GM12891 (cell line): ENCODE results near the gene C13orf42.

Experiments used
- DNase-seq: peaks from one replicate; pipeline ENCODE4 v3.0.0; 2011; ENCODE audit warnings: low spot score; ENCODE audit not compliant: insufficient read length
- FAIRE-seq: peaks from 2 replicates; lab custom pipeline; 2011; peaks lifted over from hg19 to GRCh38; lab: Jason Lieb, UNC
- PAX5 ChIP-seq: IDR thresholded peaks from 2 replicates; pipeline ENCODE4 v1.6.1; 2011; ENCODE audit warnings: low read length, moderate library complexity, mild to moderate bottlenecking; ENCODE audit not compliant: insufficient read depth, severe bottlenecking
- POLR2A ChIP-seq: IDR thresholded peaks from 2 replicates; pipeline ENCODE4 v1.6.1; 2011; ENCODE audit warnings: low read depth, low read length, control low read depth
- POLR2AphosphoS5 ChIP-seq: IDR thresholded peaks from 2 replicates; pipeline ENCODE4 v1.6.1; 2011; ENCODE audit warnings: low read depth, low read length, control low read depth
- POU2F2 ChIP-seq: IDR thresholded peaks from 2 replicates; pipeline ENCODE4 v1.6.1; 2011; ENCODE audit warnings: low read depth, mild to moderate bottlenecking, control low read depth, low read length, moderate library complexity
- SPI1 ChIP-seq: IDR thresholded peaks from 2 replicates; pipeline ENCODE4 v1.6.1; 2011; ENCODE audit warnings: low read depth, low read length, control low read depth
- TAF1 ChIP-seq: IDR thresholded peaks from 2 replicates; pipeline ENCODE4 v1.6.1; 2011; ENCODE audit warnings: low read depth, low read length, control low read depth

C13orf42 gene

DNA sequence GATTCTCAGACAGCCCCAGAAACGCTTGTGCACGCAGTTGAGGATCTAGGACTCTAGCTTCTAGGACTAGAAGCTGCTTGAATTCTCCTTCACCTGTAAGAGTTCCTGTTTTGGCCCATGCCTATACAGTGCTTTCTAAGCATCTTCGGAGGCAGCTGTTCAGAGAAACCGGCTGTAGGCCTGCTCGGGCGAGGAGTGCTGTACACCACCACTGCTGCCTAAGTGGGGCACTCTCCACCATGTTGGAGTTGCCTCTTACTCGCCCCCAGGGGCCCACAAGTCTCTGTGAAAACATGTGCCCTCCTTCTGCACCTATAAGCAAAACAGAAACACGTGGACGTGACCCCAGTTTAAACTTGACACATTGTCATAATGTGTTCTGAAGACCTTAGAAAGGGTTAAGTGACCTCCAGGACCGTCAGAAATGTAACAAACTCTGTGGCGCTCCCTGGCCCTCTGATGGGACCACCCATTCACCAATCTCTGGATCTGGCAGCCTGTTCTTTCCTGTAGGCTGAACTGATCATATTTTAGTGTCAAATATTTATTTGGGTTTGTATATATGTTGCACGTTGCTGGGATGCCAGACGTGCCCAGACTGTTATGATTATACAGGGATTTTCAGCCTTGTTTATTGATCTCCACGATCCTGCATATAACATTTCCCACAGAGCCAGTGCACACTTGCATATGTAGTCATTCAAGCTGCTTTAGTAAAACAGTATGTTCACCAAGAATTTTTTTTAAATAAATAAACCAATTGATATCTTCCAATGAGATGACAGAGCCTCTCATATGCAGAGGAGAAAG lies 60.8 kb downstream of the C13orf42 start:
- FAIRE-seq (no peak), DNase-seq (no peak)
- TF ChIP-seq POU2F2 = no peak
- no peak for TF ChIP-seq PAX5
- TF ChIP-seq POLR2A = no peak

DNA sequence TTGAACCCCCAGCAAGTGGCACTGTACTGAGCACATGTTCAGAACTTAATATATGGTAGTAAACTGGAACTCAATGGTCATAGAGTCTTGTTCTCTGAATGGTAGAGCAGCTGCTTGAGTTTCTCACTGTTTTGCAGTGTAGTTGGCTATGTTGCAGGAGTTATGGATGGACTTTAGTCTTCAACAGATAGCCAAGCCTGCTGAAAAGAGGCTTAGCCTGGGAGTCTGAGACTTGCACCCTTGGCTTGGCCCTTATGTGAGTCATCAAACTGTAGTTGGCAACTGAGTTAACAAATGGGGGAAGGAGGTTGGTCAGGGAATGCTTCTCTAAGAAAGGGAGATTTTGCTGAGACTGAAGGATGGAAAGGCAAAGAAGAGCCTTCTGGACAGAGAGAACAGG lies 62.5 kb downstream of the C13orf42 start:
- TF ChIP-seq POLR2AphosphoS5 (no peak), TAF1 (no peak), PAX5 (no peak), POU2F2 (no peak), POLR2A (no peak), SPI1 (no peak)
- FAIRE-seq = no peak
- DNase-seq = no peak

DNA sequence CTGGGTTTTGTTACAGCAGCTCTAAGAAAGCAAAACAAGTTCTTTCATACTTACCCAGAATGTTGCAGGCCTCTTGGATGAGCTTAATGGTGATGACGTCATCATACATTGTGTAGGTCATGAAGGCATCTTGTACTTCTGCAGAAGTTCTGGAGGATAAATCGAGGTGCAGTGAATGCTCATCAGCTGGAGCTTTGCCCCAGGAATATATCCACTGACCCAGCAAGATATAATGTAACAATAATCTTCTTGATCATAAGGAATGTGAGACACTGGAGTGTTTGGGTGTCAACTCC lies 63.0 kb downstream of the C13orf42 start:
- FAIRE-seq (no peak), DNase-seq (no peak)
- TF ChIP-seq PAX5 (no peak), POLR2AphosphoS5 (no peak), TAF1 (no peak), POLR2A (no peak), SPI1 (no peak), POU2F2 (no peak)

DNA sequence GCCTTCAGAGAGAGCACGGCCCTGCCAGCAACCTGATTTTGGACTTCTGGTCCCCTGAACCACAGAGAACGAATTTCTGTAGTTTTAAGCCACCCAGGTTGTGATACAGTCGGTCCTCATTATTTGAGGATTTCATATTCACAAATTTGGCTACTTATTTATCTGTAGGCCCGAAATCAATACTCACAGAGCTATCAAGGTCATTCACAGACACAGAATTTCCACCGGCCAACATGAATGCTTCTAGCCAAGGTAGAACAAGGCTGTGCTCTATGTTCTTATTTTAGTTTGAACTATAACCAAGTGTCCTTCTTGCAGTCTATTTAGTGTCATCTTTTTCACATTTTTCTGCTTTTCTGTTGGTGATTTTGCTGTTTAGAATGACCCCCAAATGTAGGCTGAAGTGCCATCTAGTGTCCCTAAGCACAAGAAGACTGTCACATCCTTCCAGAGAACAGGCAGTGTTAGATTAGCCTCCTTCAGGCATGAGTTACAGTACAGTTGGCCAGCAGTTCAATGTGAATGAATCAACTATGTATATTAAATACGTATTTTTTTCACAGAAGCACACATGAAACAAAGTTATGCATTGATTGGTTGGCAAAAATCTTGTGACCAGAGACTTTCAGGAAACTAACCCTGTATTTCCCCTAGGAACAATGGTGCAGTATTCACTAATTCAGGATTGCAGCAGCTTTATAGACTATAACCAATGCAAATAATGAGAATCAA lies 63.5 kb downstream of the C13orf42 start:
- no peak for DNase-seq
- peak; percentile 31 for FAIRE-seq
- no peak for TF ChIP-seq POLR2A

DNA sequence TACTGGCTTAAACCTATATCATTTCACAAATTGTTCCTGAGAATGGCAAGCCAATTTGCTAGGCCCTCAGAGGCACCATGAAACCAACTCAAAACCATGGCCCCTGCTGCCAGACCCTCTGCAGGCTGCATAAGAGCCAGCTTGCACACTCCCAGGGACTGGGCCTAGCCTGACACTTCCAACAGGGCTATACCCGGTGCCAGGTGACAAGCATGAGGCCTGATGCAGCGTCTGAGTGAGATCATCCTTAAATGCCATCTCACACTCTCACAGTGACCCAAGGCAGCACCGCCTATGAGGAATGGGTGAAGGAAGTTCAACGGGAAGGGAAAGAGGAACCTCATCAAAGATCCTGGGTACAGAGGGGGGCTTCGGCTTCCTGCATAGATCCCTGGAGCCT lies 65.6 kb downstream of the C13orf42 start:
- TF ChIP-seq POLR2AphosphoS5 = no peak
- TF ChIP-seq POU2F2 = no peak
- no peak for TF ChIP-seq SPI1
- TF ChIP-seq PAX5 = no peak
- TF ChIP-seq TAF1 = no peak
- no peak for TF ChIP-seq POLR2A
- DNase-seq = no peak
- FAIRE-seq = no peak

GRCh38 chr13:51044023-51044665 lies 66.9 kb downstream of the C13orf42 start:
- FAIRE-seq (no peak), DNase-seq (no peak)

GRCh38 chr13:51043310-51043709 lies 67.8 kb downstream of the C13orf42 start:
- no peak for FAIRE-seq
- no peak for DNase-seq

More at GRCh38 chr13:51044023-51044665, 66.9 kb downstream of the C13orf42 start:
- TF ChIP-seq POLR2A (no peak), PAX5 (no peak), TAF1 (no peak), POU2F2 (no peak), POLR2AphosphoS5 (no peak), SPI1 (no peak)

DNA sequence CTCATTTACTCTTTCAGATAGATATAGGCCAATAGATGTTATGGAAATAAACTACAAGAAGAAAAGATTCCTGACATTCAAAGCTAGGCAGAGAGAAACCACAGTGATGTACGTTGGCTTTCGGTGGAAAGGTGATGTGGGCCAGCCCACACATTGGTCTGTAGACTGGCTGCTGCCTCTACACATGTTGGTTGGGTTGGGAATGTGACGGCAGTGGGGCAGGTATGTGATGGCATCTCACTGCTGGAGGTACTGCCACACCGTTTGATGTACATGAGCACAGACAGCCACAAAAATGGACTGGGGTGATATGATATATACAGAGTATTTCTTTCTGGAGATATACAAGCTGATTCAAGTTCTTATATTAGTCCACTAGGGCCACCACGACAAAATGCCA lies 69.4 kb downstream of the C13orf42 start:
- no peak for DNase-seq
- TF ChIP-seq SPI1 (no peak), PAX5 (no peak), TAF1 (no peak)

More at GRCh38 chr13:51043310-51043709, 67.8 kb downstream of the C13orf42 start:
- TF ChIP-seq PAX5 (no peak), TAF1 (no peak), SPI1 (no peak), POU2F2 (no peak), POLR2A (no peak), POLR2AphosphoS5 (no peak)

DNA sequence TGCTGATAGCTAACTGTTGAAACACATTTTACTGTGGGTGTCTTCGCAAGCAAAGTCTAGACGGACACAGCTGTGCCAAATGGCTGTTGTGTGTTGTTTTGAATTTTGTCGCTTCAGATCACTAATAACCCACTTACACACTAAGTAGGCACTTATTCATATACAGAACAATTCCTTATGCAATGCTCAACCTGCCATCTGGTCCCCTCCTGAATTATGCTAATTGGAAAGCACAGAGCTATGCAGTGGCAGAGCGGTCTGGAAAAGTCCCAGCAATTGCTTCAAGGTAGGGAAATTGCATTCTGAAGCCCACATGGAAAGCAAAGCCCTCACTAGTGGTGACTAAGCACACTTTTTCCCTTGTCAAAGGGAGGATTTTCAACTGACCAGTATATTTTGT lies 69.9 kb downstream of the C13orf42 start:
- TF ChIP-seq POLR2A (no peak), PAX5 (no peak), TAF1 (no peak), POU2F2 (no peak), SPI1 (no peak), POLR2AphosphoS5 (no peak)
- FAIRE-seq = no peak
- DNase-seq = no peak

More for the DNA sequence above, 69.4 kb downstream of the C13orf42 start:
- no peak for FAIRE-seq

GRCh38 chr13:51040431-51040830 lies 70.6 kb downstream of the C13orf42 start:
- TF ChIP-seq SPI1 = no peak
- TF ChIP-seq POU2F2 = no peak
- no peak for TF ChIP-seq TAF1
- TF ChIP-seq POLR2AphosphoS5 = no peak
- no peak for TF ChIP-seq PAX5
- TF ChIP-seq POLR2A = no peak
- no peak for FAIRE-seq
- DNase-seq = no peak

DNA sequence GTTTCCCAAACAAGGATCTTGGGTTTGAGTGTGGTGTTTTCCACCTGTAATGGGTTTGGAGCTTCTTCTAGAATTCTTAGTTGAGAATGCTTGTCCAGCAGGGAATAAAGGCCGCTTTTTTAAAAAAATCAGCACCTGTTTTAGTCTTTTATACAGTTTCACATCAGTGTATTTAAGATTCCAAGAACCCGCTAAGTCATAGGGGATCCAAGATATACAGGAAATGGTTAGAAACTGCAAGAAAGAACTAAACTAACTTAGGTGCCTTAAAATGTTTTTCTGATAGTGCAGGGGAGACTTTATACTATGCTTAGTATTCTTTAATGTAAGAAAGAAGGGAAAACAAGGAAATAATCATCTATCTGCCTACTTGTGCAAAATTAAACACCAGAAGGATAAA lies 74.7 kb downstream of the C13orf42 start:
- no peak for DNase-seq
- FAIRE-seq = no peak
- TF ChIP-seq TAF1 = no peak
- TF ChIP-seq SPI1 = no peak
- no peak for TF ChIP-seq PAX5
- TF ChIP-seq POLR2A = no peak
- TF ChIP-seq POU2F2 = no peak
- no peak for TF ChIP-seq POLR2AphosphoS5
